K562 (cell line): ENCODE measurements around the gene FAM167B. TPM values are rescaled to one million over a fixed set of nuclear protein-coding genes. Genes with fewer than 3 reads are reported as not detected.
A peak's percentile ranks its signal among the peaks of the same experiment; 100 is the strongest.

Source experiments
- ARNT ChIP-seq, 2 experiments: fragments of 450-650 bp; IDR thresholded peaks; 2 replicates each; pipeline ENCODE4 v1.6.1; 2016; ENCODE audit warnings: mild to moderate bottlenecking in 1 of 2
- ATF1 ChIP-seq, 2 experiments: fragments of 450-650 bp in 1 of 2; IDR thresholded peaks; 2 replicates each; pipeline ENCODE4 v1.6.1; 2016; ENCODE audit warnings: missing compliant biosample characterization in 1 of 2, missing genetic modification characterization in 1 of 2
- BACH1 ChIP-seq: fragments of 200-800 bp; sonication (Bioruptor generic); IDR thresholded peaks from 2 replicates; pipeline ENCODE4 v1.6.1; 2016; ENCODE audit warnings: missing genetic modification characterization, missing compliant biosample characterization
- BCL6 ChIP-seq: fragments of 250-450 bp; sonication (Bioruptor Pico); IDR thresholded peaks from 2 replicates; pipeline ENCODE4 v1.4.0; 2020
- BCOR ChIP-seq: fragments of 450-650 bp; IDR thresholded peaks from 2 replicates; pipeline ENCODE4 v1.6.1; 2016
- KLF1 ChIP-seq: fragments of 450-650 bp; IDR thresholded peaks from 2 replicates; pipeline ENCODE4 v1.6.1; 2016; ENCODE audit warnings: missing genetic modification characterization, missing compliant biosample characterization
- KLF16 ChIP-seq: IDR thresholded peaks from 2 replicates; pipeline ENCODE4 v1.6.1; 2016; ENCODE audit warnings: antibody characterized with exemption
- MTF1 ChIP-seq: fragments of 250-450 bp; sonication (Bioruptor Pico); IDR thresholded peaks from 2 replicates; pipeline ENCODE4 v1.9.0; 2021; ENCODE audit warnings: moderate library complexity, mild to moderate bottlenecking, inconsistent platforms, borderline replicate concordance
- NCOA1 ChIP-seq: fragments of 450-650 bp; IDR thresholded peaks from 2 replicates; pipeline ENCODE4 v1.6.1; 2016; ENCODE audit warnings: low read depth
- NCOA4 ChIP-seq: fragments of 450-650 bp; IDR thresholded peaks from 2 replicates; pipeline ENCODE4 v1.6.1; 2018; ENCODE audit warnings: mild to moderate bottlenecking; ENCODE audit not compliant: partially characterized antibody
- SIRT6 ChIP-seq: IDR thresholded peaks from one replicate; pipeline ENCODE4 v1.6.1; 2012; ENCODE audit warnings: low read depth, mild to moderate bottlenecking, control low read depth, inconsistent platforms, low read length, moderate library complexity
- TCF3 ChIP-seq: sonication (generic); formaldehyde crosslinking; IDR thresholded peaks from 2 replicates; pipeline ENCODE4 v1.4.0; 2020; ENCODE audit warnings: mild to moderate bottlenecking, missing genetic modification reagents
- TCF7 ChIP-seq: sonication (generic); IDR thresholded peaks from 2 replicates; pipeline ENCODE4 v1.6.1; 2016; ENCODE audit warnings: antibody characterized with exemption, borderline replicate concordance
- U2AF2 ChIP-seq: fragments of 200-400 bp; formaldehyde crosslinking; optimal IDR thresholded peaks from 2 replicates; pipeline ENCODE3; 2017; ENCODE audit warnings: low read depth, mild to moderate bottlenecking, low read length
- XRCC3 ChIP-seq: fragments of 450-650 bp; IDR thresholded peaks from 2 replicates; pipeline ENCODE4 v1.6.1; 2017; ENCODE audit warnings: mild to moderate bottlenecking, moderate library complexity
- ZFP1 ChIP-seq: fragments of 450-650 bp; formaldehyde crosslinking; IDR thresholded peaks from 2 replicates; pipeline ENCODE4 v1.4.0; 2020; ENCODE audit warnings: mild to moderate bottlenecking, mixed read lengths
- ZNF224 ChIP-seq: sonication (generic); formaldehyde crosslinking; IDR thresholded peaks from 2 replicates; pipeline ENCODE4 v1.8.0; 2022; ENCODE audit warnings: mild to moderate bottlenecking, missing genetic modification reagents
- ZNF57 ChIP-seq: fragments of 450-650 bp; formaldehyde crosslinking; IDR thresholded peaks from 2 replicates; pipeline ENCODE4 v1.4.0; 2020; ENCODE audit warnings: mild to moderate bottlenecking, moderate library complexity
- ZNF75A ChIP-seq: fragments of 450-650 bp; formaldehyde crosslinking; IDR thresholded peaks from 2 replicates; pipeline ENCODE4 v1.4.0; 2020; ENCODE audit warnings: mild to moderate bottlenecking
- polyA plus RNA-seq, 8 experiments: library from polyadenylated mRNA; depleted of rRNA in 4 of 8; stranded (reverse) in 5 of 8; unstranded in 3 of 8; fragments of >200 nt; fragmentation: Nextera tagmentation in 2 of 8; fragmentation: Illumina TruSeq in 1 of 8; extraction: Ambion mirVana in 2 of 8; extraction: Trizol in 1 of 8; gene quantifications; 2 replicates each; pipeline versions ENCODE4 v1.2.1 to v1.2.3, GENCODE V29; 2011 to 2014; ENCODE audit warnings: inconsistent platforms in 1 of 8, missing spikeins in 1 of 8
- total RNA-seq, 7 experiments: library from RNA; depleted of rRNA in 6 of 7; stranded (reverse); fragments of >200 nt in 6 of 7; fragmentation: Illumina TruSeq in 2 of 7; extraction: Trizol in 2 of 7; gene quantifications; 2 replicates each; pipeline versions ENCODE4 v1.2.1 to v1.2.3, GENCODE V29; 2011 to 2021; ENCODE audit warnings: low replicate concordance in 1 of 7
- TF ChIP-seq, protein P1 (sequence below): fragments of 450-650 bp; IDR thresholded peaks from 2 replicates; pipeline ENCODE4 v1.6.1; 2017; ENCODE audit warnings: antibody characterized with exemption, mild to moderate bottlenecking
- TF ChIP-seq, protein P2 (sequence below): IDR thresholded peaks from 2 replicates; pipeline ENCODE4 v1.6.1; 2016; ENCODE audit warnings: missing genetic modification characterization, missing compliant biosample characterization
- TF ChIP-seq, protein P3 (sequence below): sonication (generic); formaldehyde crosslinking; IDR thresholded peaks from 2 replicates; pipeline ENCODE4 v1.8.1; 2022; ENCODE audit warnings: missing genetic modification reagents

Gene FAM167B
- total and polyA plus RNA-seq, 9 of the 15 experiments (the other 6 are each of a cell fraction or from before 2014, with no cell fraction given): not detected

DNA sequence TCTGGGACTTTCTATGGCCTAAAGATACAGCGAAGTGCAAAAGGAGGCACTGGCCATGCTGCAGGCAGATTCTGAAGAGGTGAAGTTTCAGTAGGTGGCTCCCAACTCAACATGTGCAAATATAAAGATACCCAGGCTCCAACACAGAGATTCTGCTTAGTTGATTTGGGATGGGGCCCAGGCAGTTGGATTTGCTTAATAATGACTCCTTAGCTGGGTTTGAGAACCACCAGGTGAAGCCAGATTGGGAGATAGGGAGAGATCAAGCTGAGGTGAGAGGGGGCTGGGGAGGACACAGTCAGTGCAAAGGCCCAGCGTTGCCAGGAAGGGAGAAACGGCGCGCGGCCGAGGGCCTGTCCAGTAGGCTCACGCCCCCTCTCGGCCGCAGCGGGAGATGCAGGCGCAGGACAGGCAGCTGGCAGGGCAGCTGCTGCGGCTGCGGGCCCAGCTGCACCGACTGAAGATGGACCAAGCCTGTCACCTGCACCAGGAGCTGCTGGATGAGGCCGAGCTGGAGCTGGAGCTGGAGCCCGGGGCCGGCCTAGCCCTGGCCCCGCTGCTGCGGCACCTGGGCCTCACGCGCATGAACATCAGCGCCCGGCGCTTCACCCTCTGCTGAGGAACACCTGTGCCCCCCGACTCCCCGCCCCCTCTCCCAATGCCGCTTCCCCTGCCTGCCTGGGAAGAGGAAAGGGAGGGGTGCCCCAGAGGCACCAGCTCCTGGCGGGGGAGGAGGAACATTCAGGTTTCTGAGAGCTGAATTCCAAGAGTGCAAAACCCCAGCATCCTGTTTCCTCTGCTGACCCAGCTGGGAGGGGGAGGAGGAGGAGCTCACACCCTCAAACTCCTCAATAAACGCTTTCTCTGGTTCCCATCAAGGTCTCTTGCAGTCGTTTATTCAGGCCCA is 1.2 kb downstream of the FAM167B start (continued):
- TF ChIP-seq, protein P1, sequence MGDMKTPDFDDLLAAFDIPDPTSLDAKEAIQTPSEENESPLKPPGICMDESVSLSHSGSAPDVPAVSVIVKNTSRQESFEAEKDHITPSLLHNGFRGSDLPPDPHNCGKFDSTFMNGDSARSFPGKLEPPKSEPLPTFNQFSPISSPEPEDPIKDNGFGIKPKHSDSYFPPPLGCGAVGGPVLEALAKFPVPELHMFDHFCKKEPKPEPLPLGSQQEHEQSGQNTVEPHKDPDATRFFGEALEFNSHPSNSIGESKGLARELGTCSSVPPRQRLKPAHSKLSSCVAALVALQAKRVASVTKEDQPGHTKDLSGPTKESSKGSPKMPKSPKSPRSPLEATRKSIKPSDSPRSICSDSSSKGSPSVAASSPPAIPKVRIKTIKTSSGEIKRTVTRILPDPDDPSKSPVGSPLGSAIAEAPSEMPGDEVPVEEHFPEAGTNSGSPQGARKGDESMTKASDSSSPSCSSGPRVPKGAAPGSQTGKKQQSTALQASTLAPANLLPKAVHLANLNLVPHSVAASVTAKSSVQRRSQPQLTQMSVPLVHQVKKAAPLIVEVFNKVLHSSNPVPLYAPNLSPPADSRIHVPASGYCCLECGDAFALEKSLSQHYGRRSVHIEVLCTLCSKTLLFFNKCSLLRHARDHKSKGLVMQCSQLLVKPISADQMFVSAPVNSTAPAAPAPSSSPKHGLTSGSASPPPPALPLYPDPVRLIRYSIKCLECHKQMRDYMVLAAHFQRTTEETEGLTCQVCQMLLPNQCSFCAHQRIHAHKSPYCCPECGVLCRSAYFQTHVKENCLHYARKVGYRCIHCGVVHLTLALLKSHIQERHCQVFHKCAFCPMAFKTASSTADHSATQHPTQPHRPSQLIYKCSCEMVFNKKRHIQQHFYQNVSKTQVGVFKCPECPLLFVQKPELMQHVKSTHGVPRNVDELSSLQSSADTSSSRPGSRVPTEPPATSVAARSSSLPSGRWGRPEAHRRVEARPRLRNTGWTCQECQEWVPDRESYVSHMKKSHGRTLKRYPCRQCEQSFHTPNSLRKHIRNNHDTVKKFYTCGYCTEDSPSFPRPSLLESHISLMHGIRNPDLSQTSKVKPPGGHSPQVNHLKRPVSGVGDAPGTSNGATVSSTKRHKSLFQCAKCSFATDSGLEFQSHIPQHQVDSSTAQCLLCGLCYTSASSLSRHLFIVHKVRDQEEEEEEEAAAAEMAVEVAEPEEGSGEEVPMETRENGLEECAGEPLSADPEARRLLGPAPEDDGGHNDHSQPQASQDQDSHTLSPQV: peak; percentile 34; the same call in 1 of the 2 replicates
- TF ChIP-seq ZNF224 (no peak), SIRT6 (no peak), KLF16 (peak; percentile 57; the same call in 1 of the 2 replicates), ATF1 (CRISPR knock-in tag; IDR thresholded peaks at IDR 0.05) (no peak), ATF1 (tag; IDR thresholded peaks at IDR 0.05) (peak; percentile 39; the same call in 1 of the 2 replicates), U2AF2 (no peak), ZNF57 (CRISPR knock-in tag) (no peak), ZFP1 (no peak), BACH1 (no peak), XRCC3 (no peak), ARNT (IDR thresholded peaks at IDR 0.05) (0 out of 4 replicates have a peak, but pooled peaks of 1 of the 2 experiments have one; percentile 54), BCL6 (CRISPR knock-in tag) (no peak), MTF1 (no peak), KLF1 (tag) (no peak), NCOA1 (no peak), TCF3 (CRISPR knock-in tag) (peak; percentile 34; the same call in 1 of the 2 replicates), NCOA4 (no peak), ZNF75A (CRISPR knock-in tag) (no peak), BCOR (peak; percentile 96), TCF7 (no peak)
- TF ChIP-seq, protein P2, sequence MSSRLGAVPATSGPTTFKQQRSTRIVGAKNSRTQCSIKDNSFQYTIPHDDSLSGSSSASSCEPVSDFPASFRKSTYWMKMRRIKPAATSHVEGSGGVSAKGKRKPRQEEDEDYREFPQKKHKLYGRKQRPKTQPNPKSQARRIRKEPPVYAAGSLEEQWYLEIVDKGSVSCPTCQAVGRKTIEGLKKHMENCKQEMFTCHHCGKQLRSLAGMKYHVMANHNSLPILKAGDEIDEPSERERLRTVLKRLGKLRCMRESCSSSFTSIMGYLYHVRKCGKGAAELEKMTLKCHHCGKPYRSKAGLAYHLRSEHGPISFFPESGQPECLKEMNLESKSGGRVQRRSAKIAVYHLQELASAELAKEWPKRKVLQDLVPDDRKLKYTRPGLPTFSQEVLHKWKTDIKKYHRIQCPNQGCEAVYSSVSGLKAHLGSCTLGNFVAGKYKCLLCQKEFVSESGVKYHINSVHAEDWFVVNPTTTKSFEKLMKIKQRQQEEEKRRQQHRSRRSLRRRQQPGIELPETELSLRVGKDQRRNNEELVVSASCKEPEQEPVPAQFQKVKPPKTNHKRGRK (tag): no peak
- TF ChIP-seq, protein P3, sequence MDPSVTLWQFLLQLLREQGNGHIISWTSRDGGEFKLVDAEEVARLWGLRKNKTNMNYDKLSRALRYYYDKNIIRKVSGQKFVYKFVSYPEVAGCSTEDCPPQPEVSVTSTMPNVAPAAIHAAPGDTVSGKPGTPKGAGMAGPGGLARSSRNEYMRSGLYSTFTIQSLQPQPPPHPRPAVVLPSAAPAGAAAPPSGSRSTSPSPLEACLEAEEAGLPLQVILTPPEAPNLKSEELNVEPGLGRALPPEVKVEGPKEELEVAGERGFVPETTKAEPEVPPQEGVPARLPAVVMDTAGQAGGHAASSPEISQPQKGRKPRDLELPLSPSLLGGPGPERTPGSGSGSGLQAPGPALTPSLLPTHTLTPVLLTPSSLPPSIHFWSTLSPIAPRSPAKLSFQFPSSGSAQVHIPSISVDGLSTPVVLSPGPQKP: no peak
